Type B pancreatic cell (in vitro differentiated cells): ENCODE data around the gene NR2C1. TPM values are rescaled to one million over a fixed set of nuclear protein-coding genes. Genes with fewer than 3 reads are reported as not detected.

Experiments used
- DNase-seq: peaks from one replicate; pipeline ENCODE4 v3.0.0; 2021; ENCODE audit warnings: mixed read lengths; ENCODE audit not compliant: unreplicated experiment; ENCODE audit errors: extremely low spot score
- H3K27ac Mint-ChIP-seq: 2 replicates; pipeline ENCODE4 v1.8.0; 2021; ENCODE audit warnings: mild to moderate bottlenecking, mixed read lengths
- H3K27me3 Mint-ChIP-seq: 2 replicates; pipeline ENCODE4 v1.8.0; 2021; ENCODE audit warnings: mixed read lengths
- H3K36me3 Mint-ChIP-seq: 2 replicates; pipeline ENCODE4 v1.8.0; 2021; ENCODE audit warnings: mixed read lengths
- H3K4me1 Mint-ChIP-seq: one replicate; pipeline ENCODE4 v1.8.0; 2021; ENCODE audit warnings: mixed read lengths; ENCODE audit not compliant: unreplicated experiment
- H3K4me3 Mint-ChIP-seq: 2 replicates; pipeline ENCODE4 v1.8.0; 2021; ENCODE audit warnings: mild to moderate bottlenecking, mixed read lengths
- H3K9me3 Mint-ChIP-seq: 2 replicates; pipeline ENCODE4 v1.8.0; 2021; ENCODE audit warnings: mixed read lengths
- CTCF ChIP-seq: fragments of 200-600 bp; sonication (generic); conservative IDR thresholded peaks from 2 replicates; pipeline ENCODE4 v1.5.0; 2021; ENCODE audit warnings: antibody characterized with exemption, mild to moderate bottlenecking
- total RNA-seq: library from RNA; stranded (reverse); gene quantifications from 2 replicates; pipeline ENCODE4 v1.2.1, GENCODE V29; 2021; ENCODE audit warnings: low replicate concordance

The NR2C1 gene
- total RNA-seq, 1 donor from 2014 or later = 51.5 TPM

- H3K27ac Mint-ChIP-seq = no peak overlapping the region
- H3K27me3 Mint-ChIP-seq = no peaks in the 10 kb centered on the region
- peaks cover 7% of the 10 kb centered on the region for H3K4me1 Mint-ChIP-seq
Measured at GRCh38 chr12:95070378-95070777, 3.0 kb downstream of the NR2C1 start.

GRCh38 chr12:95066091-95066855 lies 7.1 kb downstream of the NR2C1 start:
- Mint-ChIP-seq H3K27me3 (no peaks in the 10 kb centered on the region), H3K27ac (no peak overlapping the region), H3K9me3 (no peaks in the 10 kb centered on the region), H3K36me3 (peaks cover 16% of the 10 kb centered on the region), H3K4me1 (no peaks in the 10 kb centered on the region), H3K4me3 (no peak overlapping the region)
- no peak for TF ChIP-seq CTCF
- no peak for DNase-seq

More at GRCh38 chr12:95070378-95070777, 3.0 kb downstream of the NR2C1 start:
- Mint-ChIP-seq H3K4me3 (peak overlapping the region; percentile 4), H3K36me3 (peaks cover 8% of the 10 kb centered on the region), H3K9me3 (no peaks in the 10 kb centered on the region)
- DNase-seq = no peak
- no peak for TF ChIP-seq CTCF

GRCh38 chr12:95060951-95061350 lies 12.5 kb downstream of the NR2C1 start:
- no peak for DNase-seq
- no peaks in the 10 kb centered on the region for H3K4me1 Mint-ChIP-seq

GRCh38 chr12:95059984-95060383 lies 13.4 kb downstream of the NR2C1 start:
- TF ChIP-seq CTCF = no peak
- no peaks in the 10 kb centered on the region for H3K27me3 Mint-ChIP-seq
- DNase-seq = no peak
- no peak overlapping the region for H3K4me3 Mint-ChIP-seq
- no peaks in the 10 kb centered on the region for H3K4me1 Mint-ChIP-seq
- no peak overlapping the region for H3K27ac Mint-ChIP-seq
- H3K9me3 Mint-ChIP-seq = no peaks in the 10 kb centered on the region
- H3K36me3 Mint-ChIP-seq = peaks cover 14% of the 10 kb centered on the region

More at GRCh38 chr12:95060951-95061350, 12.5 kb downstream of the NR2C1 start:
- Mint-ChIP-seq H3K27me3 (no peaks in the 10 kb centered on the region), H3K27ac (no peak overlapping the region), H3K4me3 (no peak overlapping the region), H3K36me3 (peaks cover 14% of the 10 kb centered on the region), H3K9me3 (no peaks in the 10 kb centered on the region)
- no peak for TF ChIP-seq CTCF

- no peak overlapping the region for H3K4me3 Mint-ChIP-seq
- H3K9me3 Mint-ChIP-seq = no peaks in the 10 kb centered on the region
- peaks cover 9% of the 10 kb centered on the region for H3K36me3 Mint-ChIP-seq
- H3K4me1 Mint-ChIP-seq = no peaks in the 10 kb centered on the region
- H3K27ac Mint-ChIP-seq = no peak overlapping the region
- no peaks in the 10 kb centered on the region for H3K27me3 Mint-ChIP-seq
- no peak for TF ChIP-seq CTCF
- DNase-seq = no peak
Measured at GRCh38 chr12:95057424-95057823, 16.0 kb downstream of the NR2C1 start.
